CD4-positive, alpha-beta T cell treated with Interleukin-6 for 4 hours (primary cell): ENCODE data around the gene ARIH2.
"Not testable (repeated sequence)": the region's sequence is repeated elsewhere in the genome, so short reads cannot be mapped to it uniquely, and the experiment has no call there.

Experiments
- DNase-seq: peaks from one replicate; pipeline ENCODE4 v3.0.0-alpha.2; 2020; ENCODE audit warnings: mixed read lengths

Gene ARIH2

DNA sequence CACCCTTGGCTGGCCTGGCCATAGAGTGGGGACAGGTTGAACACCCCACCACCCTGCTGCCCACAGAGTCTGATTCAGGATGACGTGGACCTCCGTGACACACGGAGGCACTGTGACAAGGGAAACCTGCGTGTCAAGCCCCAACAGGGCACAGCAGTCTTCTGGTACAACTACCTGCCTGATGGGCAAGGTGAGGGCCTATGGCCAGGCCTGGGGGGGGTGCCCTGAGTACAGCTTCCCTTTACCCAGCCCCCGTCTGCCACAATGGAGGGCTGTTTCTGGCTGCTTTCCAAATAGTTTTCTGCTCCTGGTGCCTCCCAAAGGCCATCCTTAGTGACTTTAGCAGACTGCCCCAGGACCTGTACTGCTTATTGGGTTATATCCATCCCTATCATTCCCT lies 87.4 kb downstream of the ARIH2 start:
- DNase-seq, result no peak

DNA sequence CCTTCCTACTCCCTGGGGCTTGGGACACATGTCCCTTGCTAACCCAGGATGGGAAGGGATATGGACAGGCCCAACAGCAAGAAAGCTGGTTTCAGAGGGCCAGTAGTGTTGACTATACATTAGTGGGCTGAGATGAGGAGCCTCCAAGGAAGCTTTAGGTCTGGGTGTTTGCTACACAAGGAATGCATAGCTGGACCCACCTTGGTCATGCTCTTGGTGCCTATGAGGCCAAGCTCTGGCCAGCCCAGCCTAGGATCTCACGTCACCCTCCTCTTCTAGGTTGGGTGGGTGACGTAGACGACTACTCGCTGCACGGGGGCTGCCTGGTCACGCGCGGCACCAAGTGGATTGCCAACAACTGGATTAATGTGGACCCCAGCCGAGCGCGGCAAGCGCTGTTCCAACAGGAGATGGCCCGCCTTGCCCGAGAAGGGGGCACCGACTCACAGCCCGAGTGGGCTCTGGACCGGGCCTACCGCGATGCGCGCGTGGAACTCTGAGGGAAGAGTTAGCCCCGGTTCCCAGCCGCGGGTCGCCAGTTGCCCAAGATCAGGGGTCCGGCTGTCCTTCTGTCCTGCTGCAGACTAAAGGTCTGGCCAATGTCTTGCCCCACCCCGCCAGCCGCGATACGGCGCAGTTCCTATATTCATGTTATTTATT lies 87.9 kb downstream of the ARIH2 start:
- DNase-seq, result peak; percentile 31

DNA sequence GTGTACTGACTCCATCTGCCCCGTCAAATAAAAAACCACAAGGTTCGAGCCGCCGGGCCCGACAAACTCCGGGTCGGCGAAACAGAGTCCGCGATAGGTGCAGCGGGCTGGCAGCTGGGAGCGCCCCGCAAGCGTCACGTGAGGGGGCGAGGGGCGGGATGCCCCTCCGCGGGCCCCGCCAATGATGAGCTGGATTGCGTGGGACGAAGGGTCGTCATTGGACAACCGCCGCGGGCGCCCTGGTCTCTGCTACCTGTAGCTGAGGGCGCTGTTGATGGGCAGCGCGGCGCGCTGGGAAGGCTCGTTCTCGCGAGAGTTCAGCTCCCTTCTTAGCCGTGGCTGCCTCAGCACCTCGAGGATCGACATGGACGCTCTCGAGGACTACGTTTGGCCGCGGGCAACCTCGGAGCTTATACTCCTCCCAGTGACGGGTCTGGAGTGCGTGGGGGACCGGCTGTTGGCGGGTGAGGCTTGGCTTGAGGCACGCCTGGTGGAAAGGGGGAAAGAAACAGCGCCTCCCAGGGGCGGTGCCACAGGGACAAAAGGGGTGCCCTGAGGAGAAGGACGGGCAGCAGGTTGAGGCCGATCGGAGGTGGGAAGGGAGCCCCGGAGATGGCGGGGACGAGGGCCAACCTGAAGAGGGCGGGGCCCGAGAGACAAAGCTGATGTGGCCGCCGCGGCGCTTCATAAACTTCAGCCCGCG lies 88.6 kb downstream of the ARIH2 start, which contains the start of gene WDR6:
Gene WDR6 (plus strand): TSS at position 324 of the 703 bp plus-strand sequence. CDS start 41 bp downstream, at position 365.
- DNase-seq, result peak; percentile 98

- DNase-seq, result peak; percentile 91
These were observed 89.3 kb downstream of the ARIH2 start for GRCh38 chr3:49007771-49008528.

DNA sequence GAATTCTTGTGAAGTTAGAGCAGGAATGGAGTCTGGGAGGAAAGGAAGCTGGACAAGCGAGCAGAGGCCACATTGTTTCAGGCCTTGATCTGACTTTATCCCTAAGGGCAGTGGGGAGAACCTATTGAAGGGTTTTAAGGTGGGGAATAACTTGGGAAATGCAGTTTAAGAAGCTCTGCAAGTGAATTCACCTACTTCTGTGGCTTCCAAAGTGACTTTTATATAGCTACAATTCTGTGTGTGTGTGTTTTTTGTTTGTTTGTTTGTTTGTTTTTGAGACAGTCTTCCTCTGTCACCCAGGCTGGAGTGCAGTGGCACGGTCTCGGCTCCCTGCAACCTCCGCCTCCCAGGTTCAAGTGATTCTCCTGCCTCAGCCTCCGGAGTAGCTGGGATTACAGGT lies 90.0 kb downstream of the ARIH2 start:
- DNase-seq, result not testable (repeated sequence)

DNA sequence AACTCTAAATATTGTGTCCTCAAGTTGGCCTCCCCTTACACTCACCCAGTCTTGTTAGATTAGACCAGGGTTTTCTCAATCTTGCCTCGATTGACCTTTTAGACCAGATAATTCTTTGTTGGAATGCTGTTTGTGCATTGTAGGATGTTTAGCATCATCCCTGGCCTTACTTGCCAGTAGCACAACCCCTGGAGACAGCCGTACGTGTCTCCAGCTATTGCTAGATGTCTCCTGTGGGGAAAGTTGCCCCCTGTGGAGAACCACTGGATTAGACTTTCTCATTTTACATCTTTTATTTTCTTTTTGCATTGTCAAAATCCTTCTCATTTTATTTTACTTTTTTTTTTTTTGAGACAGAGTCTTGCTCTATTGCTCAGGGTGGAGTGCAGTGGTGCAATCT lies 90.8 kb downstream of the ARIH2 start:
- DNase-seq, result no peak

- DNase-seq, result no peak
These were observed 93.9 kb downstream of the ARIH2 start for GRCh38 chr3:49012441-49013017.

GRCh38 chr3:49013113-49013737 lies 94.6 kb downstream of the ARIH2 start:
- no peak for DNase-seq

DNA sequence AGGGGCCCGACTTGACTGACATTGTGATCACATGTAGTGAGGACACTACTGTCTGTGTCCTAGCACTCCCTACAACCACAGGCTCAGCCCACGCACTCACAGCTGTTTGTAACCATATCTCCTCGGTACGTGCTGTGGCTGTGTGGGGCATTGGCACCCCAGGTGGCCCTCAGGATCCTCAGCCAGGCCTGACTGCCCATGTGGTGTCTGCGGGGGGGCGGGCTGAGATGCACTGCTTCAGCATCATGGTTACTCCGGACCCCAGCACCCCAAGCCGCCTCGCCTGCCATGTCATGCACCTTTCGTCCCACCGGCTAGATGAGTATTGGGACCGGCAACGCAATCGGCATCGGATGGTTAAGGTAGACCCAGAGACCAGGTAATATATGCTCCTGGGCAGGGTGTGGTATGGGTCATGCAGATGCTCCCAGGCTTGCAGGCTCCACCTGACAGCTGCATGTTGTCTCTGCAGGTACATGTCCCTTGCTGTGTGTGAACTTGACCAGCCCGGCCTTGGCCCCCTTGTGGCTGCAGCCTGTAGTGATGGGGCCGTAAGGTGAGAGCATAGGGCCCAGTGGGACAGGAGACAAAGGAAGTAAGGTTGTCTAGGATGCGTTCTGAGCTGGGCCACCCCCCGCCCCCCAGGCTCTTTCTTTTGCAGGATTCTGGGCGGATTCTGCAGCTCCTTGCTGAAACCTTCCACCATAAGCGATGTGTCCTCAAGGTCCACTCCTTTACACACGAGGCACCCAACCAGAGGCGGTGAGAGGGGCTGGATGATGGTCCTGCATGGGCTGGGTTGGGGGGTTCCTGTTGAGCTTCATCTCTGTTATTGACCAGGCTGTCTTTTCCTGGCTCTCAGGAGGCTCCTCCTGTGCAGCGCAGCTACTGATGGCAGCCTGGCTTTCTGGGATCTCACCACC lies 95.4 kb downstream of the ARIH2 start:
- peak; percentile 64 for DNase-seq

GRCh38 chr3:49015072-49015471 lies 96.4 kb downstream of the ARIH2 start:
- no peak for DNase-seq

GRCh38 chr3:49015765-49016164 lies 97.1 kb downstream of the ARIH2 start:
- DNase-seq, result no peak

- DNase-seq, result no peak
These were observed 98.0 kb downstream of the ARIH2 start for GRCh38 chr3:49016414-49017228.

DNA sequence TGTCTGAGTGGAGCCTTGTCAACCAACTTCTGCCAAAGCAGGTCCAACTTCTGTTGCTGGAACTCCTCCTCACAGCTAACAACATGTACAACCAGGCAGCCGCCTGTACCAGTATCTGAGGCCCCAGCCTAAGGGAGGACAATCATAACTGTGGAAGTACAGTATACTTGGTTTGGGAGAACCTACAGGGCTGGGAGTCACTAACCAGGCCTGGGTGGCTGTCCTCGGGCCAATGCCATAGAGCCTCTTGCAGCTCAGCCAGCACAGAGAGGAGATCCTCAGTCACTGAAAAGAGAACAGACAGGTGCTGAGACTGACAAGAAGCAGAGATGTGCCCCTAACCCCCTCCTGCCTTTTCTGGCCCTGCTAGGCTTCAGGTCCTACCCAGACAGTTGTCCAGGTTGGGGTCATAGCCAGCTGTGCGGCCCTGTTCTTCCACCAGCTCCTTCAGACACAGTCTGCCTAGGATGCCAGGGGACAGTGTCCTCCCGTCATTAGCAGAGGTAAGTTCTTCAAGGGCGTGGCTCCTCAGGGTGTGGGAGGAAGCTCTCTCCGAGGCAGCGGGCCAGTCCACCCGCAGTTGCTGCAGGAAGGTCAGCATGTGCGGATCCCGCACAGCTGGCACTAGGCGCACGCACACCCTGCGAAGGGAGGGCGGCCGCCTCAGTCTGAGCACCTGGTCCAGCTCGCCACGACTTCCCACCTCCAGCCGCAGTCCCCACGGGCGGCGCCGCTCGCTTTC lies 98.8 kb downstream of the ARIH2 start:
- no peak for DNase-seq

- peak; percentile 56 for DNase-seq
These were observed 99.5 kb downstream of the ARIH2 start, which contains the start of gene DALRD3 for GRCh38 chr3:49017971-49018706. TSS of gene DALRD3 (minus strand) at chr3:49018580. CDS start at chr3:49018564, 16 bp downstream.

GRCh38 chr3:49018707-49019006 lies 100.0 kb downstream of the ARIH2 start:
- no peak for DNase-seq

DNA sequence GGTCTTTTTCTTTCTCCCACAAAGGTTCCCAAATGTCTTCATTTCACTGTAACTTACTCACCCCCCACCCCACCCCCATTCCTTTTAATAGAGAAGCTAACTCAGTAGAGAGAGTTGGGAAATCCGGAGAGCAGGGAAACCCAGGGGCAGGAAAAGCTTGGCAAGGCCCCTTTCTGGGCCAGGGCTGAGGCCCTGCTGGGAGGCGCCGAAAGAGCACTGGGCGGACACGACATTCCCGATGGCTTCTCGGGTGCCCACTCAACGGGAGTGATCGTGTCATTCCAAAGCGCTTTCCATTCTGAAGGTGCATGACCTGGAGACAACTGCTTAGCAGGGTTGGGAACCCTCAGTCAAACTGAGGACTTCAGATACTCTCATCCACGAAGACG lies 101.3 kb downstream of the ARIH2 start:
- DNase-seq, result no peak

- DNase-seq, result peak; percentile 32
These were observed 101.9 kb downstream of the ARIH2 start for GRCh38 chr3:49020330-49021212.

DNA sequence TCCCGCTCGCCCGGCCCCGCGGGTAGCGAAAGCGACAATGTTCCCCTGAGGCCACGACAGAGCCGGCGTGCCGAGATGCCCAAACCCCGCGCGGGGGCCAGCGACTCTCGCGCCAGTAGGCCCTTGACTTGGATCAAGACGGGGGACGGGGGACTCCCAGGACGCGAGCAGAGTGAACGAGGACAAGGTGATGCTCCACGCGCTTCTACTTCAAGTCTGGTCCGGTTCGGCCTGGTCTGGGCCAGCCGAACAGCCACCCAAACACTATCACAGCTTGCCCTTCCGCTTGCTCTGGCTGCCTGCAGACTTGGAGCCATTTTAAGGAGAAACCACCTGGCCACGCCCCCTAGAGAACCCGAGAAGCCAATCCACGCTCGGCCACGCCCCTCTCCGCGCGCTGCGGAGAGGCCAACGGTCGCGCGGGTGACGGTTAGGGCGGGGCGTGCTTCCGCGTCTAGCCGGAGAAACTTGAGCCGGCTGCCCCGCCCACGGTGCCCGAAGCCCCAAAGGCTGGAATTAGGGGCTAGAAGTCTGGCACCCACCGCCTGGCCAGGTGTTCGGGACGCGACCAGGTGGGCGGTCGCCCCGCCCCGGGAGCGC lies 102.7 kb downstream of the ARIH2 start:
- DNase-seq, result peak; percentile 100
